KOPT-K1 (cell line): Measurements from ENCODE around the gene AKR1C2.
"Not testable (repeated sequence)": the region's sequence is repeated elsewhere in the genome, so short reads cannot be mapped to it uniquely, and the experiment has no call there.

Experiments used
- H3K27ac ChIP-seq: fragments of 200-600 bp; sonication (generic); 2 replicates; pipeline ENCODE4 v1.5.1; 2016; ENCODE audit warnings: antibody characterized with exemption, mild to moderate bottlenecking, low read depth, low read length; ENCODE audit not compliant: poor library complexity, severe bottlenecking
- H3K36me3 ChIP-seq: fragments of 200-600 bp; sonication (generic); 2 replicates; pipeline ENCODE4 v1.5.1; 2017; ENCODE audit warnings: antibody characterized with exemption, mild to moderate bottlenecking, low read length, moderate library complexity; ENCODE audit not compliant: insufficient read depth
- H3K9me3 ChIP-seq: fragments of 200-600 bp; sonication (generic); 2 replicates; pipeline ENCODE4 v1.5.1; 2017; ENCODE audit warnings: antibody characterized with exemption, low read length, mild to moderate bottlenecking; ENCODE audit not compliant: insufficient read depth, poor library complexity, severe bottlenecking

The AKR1C2 gene

DNA sequence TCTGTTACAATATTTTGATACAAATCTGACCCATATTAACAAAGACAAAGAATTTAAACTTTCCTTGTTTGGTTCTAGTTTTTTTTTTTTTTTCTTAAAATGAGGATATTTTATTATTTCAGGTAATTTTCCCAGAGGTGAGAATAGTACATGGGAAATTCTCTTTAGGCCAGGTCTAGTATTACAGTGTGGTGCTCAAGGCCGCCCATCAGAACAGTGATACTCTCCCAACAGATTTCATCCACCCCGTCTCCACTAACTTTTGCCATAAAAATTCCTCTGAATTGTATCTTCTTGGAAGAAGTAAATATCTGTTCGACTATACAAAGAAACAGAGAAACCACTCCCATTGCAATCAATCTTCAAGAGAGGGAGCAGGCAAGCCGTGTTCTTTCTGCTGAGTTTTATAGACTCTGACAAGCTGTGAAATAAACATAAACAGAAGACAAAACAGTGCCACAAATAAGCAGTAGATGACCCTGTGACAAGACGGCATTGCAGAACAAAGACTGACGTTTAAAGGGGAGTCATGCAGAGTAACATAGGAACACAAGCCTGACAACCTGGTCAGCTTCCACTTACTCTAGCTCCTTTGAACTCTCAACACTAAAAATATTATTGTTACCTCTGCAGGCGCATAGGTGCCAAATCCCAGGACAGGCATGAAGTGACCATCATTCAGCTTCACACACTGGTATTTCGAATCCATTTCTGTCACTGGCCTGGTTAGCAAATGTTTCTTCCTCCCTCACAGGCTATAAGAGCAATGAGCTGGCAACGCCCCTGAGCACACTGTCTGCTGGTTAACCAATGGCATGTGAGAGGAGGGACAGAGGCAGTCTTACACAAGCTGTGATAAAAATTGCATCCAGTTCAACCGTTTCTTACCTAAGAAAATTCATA lies at the start of gene AKR1C2:
AKR1C2 (minus strand) TSS at position 731 of the 903 bp plus-strand sequence; CDS start at position 709, 22 bp downstream.
- H3K27ac ChIP-seq, H3K36me3 ChIP-seq: not testable (repeated sequence)

DNA sequence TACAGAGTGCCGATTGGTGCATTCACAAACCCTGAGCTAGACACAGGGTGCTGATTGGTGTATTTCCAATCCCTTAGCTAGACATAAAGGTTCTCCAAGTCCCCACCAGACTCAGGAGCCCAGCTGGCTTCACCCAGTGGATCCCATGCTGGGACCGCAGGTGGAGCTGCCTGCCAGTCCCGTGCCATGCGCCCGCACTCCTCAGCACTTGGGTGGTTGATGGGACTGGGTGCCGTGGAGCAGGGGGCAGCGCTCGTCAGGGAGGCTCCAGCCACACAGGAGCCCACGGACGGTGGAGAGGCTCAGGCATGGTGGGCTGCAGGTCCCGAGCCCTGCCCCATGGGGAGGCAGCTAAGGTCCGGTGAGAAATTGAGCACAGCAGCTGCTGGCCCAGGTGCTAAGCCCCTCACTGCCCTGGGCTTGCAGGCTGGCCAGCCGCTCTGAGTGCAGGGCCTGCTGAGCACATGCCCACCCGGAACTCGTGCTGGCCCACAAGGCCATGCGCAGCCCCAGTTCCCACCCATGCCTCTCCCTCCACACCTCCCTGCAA lies 49.4 kb upstream of the AKR1C2 start:
- not testable (repeated sequence) for H3K9me3 ChIP-seq, H3K27ac ChIP-seq, H3K36me3 ChIP-seq

More for the DNA sequence above, at the start of gene AKR1C2:
- H3K9me3 ChIP-seq: not testable (repeated sequence)

DNA sequence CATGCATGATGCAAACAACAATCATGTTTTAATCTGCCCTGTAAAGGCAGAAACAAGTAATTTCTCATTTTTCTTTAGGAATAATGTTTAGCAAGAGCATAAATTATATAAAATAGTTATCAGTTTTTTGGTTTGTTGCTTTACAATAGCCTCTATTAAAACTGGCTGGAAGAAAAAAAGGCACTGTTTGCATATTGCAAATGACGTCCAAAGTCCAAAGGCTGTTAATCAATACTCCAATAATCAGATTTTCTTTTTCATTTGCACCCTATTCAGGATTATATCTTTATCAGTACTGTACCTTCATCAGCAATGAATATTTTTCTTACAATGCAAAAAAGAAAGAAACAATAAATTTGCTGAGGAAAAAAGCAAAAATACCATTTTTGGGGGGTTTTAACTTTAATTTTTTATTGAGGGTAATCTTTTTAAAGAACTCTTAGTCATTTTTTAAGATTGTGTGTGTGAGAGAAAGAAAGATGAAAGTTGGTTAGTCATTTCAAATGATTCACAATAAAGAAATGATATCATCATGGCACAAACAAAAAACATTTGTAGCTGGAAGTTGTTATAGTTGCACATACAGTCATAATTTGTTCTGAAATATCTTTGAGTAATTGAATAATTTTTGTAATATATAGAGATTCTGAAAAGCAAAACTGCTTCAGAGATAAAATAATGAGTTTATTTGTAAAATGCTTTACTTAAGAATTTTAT lies 44.4 kb upstream of the AKR1C2 start:
- Histone ChIP-seq H3K9me3 (no peaks in the 10 kb centered on the region), H3K36me3 (no peaks in the 10 kb centered on the region), H3K27ac (no peak overlapping the region)

DNA sequence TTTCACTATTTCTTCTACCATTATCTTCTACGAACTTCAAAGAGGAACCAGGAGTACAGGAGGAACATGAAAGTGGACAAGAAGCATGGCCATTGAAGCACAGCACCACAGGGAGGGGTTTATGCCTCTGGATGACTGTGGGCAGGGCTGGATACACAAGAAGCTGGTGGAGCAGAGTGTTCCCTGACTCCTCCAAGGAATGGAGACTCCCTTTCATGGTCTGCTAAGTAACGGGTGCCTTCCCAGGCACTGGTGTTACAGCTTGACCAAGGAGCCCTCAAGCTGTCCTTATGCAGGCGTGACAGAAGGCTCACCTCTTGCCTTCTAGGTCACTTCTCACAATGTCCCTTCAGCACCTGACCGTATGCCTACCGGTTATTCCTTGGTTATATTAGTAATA lies 43.4 kb upstream of the AKR1C2 start:
- not testable (repeated sequence) for H3K9me3 ChIP-seq, H3K36me3 ChIP-seq, H3K27ac ChIP-seq

DNA sequence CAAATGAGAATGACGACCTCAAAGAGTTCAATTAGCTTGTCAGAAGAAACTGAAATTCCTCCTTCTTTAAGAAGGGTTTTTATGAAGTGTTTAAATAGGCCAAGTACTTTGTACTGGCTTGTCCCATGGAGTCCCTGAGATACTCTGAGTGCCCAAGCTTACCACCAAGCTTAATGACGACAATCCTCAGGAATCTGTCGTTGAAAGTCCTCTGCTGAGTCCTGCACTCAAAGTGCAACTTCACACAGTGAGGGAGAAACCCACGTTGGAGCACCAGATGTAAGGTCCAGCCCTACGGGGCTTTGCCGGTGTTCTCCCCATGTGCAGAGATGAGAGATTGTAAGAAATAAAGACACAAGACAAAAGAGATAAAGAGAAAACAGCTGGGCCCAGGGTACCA lies 42.8 kb upstream of the AKR1C2 start:
- no peaks in the 10 kb centered on the region for H3K36me3 ChIP-seq
- no peaks in the 10 kb centered on the region for H3K9me3 ChIP-seq
- H3K27ac ChIP-seq: no peak overlapping the region

DNA sequence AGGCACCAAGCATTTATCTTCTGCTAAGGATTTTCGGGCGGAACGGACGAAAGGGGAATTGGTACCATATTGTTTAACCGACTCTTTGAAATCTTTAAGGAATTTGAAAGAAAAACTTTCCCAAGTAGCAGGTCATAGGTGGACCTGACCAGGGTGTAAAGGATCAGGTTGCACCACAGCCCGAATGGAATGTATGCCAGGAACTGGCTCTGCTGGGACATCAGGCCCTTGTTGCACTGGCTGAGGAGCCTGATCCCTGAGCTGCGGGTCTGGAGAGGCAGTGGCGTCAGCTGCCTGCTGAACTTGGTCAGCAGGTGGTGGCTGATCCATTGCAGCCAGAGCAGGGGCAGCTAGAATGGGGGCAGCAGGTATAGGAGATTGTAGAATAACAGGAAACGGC lies 41.4 kb upstream of the AKR1C2 start:
- Histone ChIP-seq H3K36me3 (no peaks in the 10 kb centered on the region), H3K27ac (no peak overlapping the region), H3K9me3 (no peaks in the 10 kb centered on the region)

DNA sequence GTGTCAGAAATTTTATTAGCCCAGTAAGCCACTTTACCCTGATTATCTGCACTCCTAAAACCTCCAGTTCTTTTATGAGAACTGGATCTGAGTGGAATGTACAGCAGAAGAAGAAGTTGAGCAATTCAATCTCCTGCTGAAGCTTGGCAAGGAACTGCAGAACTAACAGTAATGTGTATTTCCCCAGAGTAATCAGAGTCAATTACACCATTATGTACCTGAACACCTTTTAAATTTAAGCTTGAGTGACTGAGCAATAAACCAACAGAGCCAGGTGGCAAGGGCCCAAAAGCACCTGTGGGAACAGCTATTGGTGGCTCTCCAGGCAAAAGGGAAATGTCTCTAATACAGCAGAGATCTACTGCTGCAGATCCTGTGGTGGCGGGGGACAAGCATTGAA lies 40.1 kb upstream of the AKR1C2 start:
- Histone ChIP-seq H3K9me3 (no peaks in the 10 kb centered on the region), H3K27ac (no peak overlapping the region)

DNA sequence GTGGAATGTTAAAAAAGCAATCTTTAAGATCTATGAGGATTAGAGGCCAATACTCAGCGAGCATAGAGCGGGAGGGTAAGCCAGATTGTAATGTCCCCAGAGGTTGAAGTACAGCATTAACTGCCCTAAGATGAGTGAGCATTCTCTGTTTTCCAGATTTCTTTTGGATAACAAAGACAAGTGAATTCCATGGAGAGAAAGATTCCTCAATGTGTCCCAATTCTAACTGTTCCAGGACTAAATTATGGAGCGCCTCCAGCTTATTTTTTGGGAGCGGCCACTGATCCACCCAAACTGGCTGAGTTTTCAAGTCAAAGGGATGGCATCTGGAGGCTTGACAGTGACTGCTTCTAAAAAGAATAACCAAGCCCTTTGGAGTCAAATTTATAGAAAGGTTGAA lies 39.3 kb upstream of the AKR1C2 start:
- Histone ChIP-seq H3K36me3 (no peaks in the 10 kb centered on the region), H3K9me3 (no peaks in the 10 kb centered on the region), H3K27ac (no peak overlapping the region)

More for the DNA sequence above, 40.1 kb upstream of the AKR1C2 start:
- H3K36me3 ChIP-seq: no peaks in the 10 kb centered on the region

DNA sequence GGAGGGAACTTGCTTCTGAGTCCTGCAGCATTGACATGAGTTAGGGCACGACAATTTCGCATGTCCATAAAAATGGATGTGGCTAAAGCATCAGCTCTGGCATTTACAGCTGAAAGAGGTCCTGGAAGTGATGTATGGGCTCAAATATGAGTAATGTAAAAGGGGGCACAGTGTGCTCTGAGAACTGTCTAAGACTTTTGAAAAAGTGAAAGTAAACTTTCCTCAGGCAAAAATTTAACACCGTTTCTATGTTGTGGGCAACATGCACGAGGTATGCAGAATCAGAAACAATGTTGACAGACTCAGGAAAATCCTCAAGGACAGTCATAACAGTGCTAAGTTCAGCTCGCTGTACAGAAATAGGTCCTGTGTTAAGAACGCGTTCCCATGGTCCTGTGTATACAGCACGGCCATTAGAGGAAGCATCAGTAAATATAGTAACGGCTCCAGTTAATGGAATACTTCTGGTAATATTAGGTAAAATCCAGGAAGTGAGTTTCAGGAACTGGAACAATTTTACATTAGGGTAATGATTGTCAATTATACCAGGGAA lies 37.9 kb upstream of the AKR1C2 start:
- Histone ChIP-seq H3K27ac (no peak overlapping the region), H3K9me3 (no peaks in the 10 kb centered on the region), H3K36me3 (no peaks in the 10 kb centered on the region)

DNA sequence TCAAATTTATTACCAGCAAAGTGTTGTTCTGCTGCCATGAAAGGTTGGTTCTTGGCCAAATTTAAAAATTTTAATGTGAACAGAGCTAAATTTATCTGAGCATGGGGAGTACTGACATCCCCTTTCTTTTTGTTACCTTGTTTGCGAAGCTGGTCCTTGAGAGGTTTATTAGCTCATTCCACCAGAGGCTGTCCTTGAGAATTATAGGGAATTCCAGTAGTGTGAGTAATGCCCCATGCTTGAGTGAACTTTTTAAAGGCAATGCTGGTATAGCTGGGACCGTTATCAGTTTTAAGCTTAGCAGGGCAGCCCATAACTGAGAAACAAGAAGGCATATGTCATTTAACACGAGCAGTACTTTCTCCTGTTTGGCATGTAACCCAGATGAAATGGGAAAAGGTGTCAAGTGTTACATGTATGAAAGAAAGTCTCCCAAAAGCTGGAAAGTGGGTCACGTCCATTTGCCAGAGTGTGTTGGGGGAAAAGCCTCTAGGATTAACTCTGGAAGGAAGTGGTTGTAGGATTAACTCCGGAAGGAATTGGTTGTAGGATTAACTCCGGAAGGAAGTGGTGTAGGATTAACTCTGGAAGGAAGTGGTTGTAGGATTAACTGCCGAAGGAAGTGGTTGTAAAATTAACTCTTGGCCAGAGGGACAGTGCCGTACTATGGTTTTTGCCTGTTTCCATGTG lies 37.3 kb upstream of the AKR1C2 start:
- Histone ChIP-seq H3K9me3 (no peaks in the 10 kb centered on the region), H3K36me3 (no peaks in the 10 kb centered on the region), H3K27ac (no peak overlapping the region)

DNA sequence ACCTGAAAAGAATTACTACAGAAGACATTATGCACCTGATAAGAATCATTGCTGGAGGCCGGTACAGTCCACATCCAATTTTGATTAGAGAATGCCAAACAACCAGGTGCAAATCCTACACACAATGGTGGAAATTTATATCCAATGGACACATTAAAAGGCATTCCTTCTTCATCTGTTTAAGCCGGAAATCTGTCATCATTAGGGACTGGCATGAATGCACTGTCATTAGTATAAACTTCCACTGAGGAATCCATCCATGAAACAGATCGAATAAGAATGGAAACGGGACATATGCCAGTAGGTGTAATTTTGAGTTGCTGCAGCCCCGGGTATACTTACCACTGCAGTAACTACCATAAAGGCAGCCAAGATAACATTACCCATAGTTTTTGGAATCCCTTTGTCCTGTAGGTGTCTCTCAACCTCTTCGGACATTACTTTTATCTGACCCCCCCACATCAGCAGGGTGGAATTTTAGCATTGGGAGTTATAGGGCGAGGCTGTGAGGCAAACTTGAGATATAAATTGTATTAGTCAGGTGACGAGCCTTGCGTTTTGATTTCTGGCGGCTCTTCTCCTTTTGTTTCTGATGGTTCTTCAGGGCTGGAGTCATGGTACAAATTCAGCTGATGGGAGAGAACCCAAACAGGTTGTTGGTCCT lies 36.5 kb upstream of the AKR1C2 start:
- H3K9me3 ChIP-seq: peaks cover 8% of the 10 kb centered on the region
- H3K27ac ChIP-seq: no peak overlapping the region
- H3K36me3 ChIP-seq: no peaks in the 10 kb centered on the region

DNA sequence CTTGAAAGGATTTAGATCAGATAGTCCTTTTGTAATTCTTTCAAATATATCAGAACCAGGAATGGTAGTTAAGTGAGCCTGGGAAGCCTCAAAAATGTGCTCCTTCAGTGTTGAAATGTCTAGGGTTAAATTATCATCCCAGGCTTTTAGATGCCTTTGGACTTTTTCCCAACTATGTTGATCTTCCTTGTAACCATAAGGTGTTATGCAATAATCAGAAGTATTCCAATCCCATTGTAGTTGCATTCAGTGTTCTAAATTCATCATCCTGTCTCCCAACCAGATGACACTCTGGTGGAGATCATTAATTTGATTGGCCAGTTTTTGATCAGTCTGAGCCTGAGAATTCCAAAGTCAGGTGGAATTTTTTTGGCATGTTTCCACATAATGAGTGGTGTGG lies 35.1 kb upstream of the AKR1C2 start:
- Histone ChIP-seq H3K9me3 (peaks cover 16% of the 10 kb centered on the region), H3K27ac (no peak overlapping the region)

DNA sequence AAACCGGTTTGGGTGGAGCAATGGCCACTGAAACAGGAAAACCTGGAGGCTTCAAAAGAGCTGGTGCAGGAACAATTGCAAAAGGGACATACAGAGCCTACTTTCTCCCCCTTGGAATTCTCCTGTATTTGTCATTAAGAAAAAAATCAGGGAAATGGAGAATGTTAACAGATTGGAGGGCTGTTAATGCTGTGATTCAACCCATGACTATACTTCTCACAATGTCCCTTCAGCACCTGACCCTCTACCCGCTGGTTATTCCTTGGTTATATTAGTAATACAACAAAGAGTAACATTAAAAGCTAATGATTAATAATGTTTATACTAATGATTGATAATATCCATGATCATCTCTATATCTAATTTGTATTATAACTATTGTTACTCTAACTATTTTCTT lies 34.4 kb upstream of the AKR1C2 start:
- Histone ChIP-seq H3K36me3 (no peaks in the 10 kb centered on the region), H3K27ac (no peak overlapping the region), H3K9me3 (peaks cover 16% of the 10 kb centered on the region)

More for the DNA sequence above, 35.1 kb upstream of the AKR1C2 start:
- H3K36me3 ChIP-seq: no peaks in the 10 kb centered on the region

DNA sequence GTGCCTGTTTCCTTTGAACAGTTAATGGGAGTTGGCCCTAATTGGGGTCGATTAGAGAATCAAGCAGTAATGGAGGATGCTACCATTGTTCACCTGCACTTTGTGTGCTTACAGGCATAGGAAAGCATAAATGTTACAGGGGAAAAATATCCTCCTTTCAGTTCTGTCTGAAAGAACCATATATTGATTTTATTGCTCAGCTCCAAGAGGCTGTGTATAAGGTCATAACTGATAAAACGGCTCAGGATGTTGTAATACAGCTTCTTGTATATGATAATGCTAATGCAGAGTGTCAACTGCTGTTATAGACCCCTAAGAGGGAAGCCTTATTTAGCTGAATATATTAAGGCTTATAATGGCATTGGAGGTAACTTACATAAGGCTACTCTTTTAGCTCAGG lies 32.9 kb upstream of the AKR1C2 start:
- Histone ChIP-seq H3K27ac (no peak overlapping the region), H3K9me3 (peaks cover 16% of the 10 kb centered on the region), H3K36me3 (no peaks in the 10 kb centered on the region)
